Endometrial microvascular endothelial cells (primary cell): ENCODE measurements around the gene DEFB119. TPM values are rescaled to one million over a fixed set of nuclear protein-coding genes. Genes with fewer than 3 reads are reported as not detected.
"Not testable (repeated sequence)": the region's sequence is repeated elsewhere in the genome, so short reads cannot be mapped to it uniquely, and the experiment has no call there.

ENCODE experiments used
- in situ Hi-C: cut with HindIII; loops from 2 replicates; pipeline ENCODE4 v1.10.0; 2017; ENCODE audit warnings: low sequenced_read_pairs, low pct_unique_long_range_greater_than_20kb; ENCODE audit errors: inconsistent ontology term
- total RNA-seq: library from RNA; depleted of rRNA; stranded (reverse); fragments of >200 nt; gene quantifications from one replicate; pipeline ENCODE4 v1.2.3, GENCODE V29; 2015; ENCODE audit errors: inconsistent ontology term

Gene DEFB119, protein sequence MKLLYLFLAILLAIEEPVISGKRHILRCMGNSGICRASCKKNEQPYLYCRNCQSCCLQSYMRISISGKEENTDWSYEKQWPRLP
- not detected for total RNA-seq

DNA sequence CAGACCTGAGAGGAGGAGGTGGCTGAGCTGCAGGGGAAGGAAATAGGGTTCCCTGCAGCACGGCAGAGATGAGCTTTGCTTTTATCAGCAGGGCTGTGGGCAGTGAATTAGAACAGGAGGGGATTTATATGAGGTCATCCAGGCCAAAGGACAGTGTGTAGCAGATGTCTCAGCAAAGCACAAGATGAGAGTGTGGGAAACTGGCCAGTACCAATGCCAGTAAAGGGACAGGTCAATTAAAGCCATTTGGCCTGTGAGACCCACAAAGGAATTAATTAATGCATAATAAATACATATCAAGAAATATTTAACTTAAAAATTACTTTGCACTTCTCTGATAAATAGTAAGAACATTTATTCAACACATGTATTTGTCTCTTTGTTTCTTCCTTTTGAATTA lies at the start of gene DEFB119:
DEFB119 (minus strand) TSS at position 101 of the 400 bp plus-strand sequence. CDS start 107 bp downstream, outside the sequence.
- in situ Hi-C loops: no loop called here

DNA sequence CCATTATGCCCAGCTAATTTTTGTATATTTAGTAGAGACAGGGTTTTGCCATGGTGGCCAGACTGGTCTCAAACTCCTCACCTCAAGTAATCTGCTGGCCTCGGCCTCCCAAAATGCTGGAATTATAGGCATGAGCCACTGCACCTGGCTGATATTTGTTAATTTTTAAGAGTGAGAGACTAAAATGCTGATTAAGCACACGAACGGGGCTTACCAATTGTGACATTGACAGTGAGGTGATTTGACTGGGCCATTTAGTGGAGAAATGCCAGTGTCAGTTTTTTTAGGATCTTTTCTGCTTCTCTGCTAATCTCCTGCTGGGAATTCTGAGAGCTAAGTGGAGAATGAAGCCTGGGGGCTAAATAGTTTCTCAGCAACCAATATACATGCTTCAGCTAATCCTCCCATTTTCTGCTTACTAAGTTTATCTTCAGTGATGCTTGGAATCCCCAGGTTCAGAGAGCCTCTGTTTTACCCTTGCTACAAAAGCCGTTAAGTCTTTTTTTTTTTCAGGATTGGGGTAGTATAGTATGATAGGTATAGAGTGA lies 40.3 kb upstream of the DEFB119 start:
- in situ Hi-C loops: no loop called here

DNA sequence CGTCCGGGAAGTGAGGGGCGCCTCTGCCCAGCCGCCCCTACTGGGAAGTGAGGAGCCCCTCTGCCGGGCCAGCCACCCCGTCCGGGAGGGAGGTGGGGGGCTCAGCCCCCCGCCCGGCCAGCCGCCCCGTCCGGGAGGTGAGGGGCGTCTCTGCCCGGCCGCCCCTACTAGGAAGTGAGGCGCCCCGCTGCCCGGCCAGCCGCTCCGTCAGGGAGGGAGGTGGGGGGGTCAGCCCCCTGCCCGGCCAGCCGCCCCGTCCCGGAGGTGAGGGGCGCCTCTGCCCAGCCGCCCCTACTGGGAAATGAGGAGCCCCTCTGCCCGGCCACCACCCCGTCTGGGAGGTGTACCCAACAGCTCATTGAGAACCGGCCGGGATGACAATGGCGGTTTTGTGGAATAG lies 37.2 kb upstream of the DEFB119 start:
- in situ Hi-C loops: not testable (repeated sequence)

DNA sequence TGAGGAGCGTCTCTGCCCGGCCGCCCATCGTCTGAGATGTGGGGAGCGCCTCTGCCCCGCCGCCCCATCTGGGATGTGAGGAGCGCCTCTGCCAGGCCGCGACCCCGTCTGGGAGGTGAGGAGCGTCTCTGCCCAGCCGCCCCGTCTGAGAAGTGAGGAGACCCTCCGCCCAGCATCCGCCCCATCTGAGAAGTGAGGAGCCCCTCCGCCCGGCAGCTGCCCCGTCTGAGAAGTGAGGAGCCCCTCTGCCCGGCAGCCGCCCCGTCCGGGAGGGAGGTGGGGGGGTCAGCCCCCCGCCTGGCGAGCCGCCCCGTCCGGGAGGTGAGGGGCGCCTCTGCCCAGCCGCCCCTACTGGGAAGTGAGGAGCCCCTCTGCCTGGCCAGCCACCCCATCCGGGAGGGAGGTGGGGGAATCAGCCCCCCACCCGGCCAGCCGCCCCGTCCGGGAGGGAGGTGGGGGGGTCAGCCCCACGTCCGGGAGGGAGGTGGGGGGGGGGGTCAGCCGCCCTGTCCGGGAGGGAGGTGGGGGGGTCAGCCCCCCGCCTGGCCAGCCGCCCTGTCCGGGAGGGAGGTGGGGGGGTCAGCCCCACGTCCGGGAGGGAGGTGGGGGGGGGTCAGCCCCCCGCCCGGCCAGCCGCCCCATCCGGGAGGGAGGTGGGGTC lies 36.6 kb upstream of the DEFB119 start:
- in situ Hi-C loops: not testable (repeated sequence)

DNA sequence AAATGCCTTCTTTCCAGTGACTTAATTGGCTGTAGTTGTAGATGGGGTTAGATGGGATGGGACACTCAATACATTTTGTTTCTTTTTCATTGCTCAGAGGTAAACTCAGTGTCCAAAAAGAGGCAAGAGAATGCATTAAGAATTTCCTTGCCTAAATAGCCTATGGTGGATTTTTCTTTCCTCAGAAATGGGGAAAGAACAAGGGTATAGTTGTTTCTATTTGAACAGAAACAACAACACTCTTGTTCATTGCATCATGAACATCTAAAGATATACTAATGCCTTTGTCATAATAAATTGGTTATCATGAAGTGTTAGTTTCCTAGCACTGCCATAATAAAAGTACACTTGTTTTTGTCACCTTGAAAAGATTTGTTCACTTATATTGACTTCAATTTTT lies 35.4 kb upstream of the DEFB119 start:
- in situ Hi-C loops: no loop called here

- in situ Hi-C loops: no loop called here
Observed at GRCh38 chr20:31418307-31418706, 27.9 kb upstream of the DEFB119 start.

GRCh38 chr20:31415653-31416052 lies 25.3 kb upstream of the DEFB119 start:
- in situ Hi-C loops: no loop called here

- in situ Hi-C loops: no loop called here
Observed at GRCh38 chr20:31414381-31414780, 24.0 kb upstream of the DEFB119 start.

GRCh38 chr20:31410011-31410410 lies 19.6 kb upstream of the DEFB119 start:
- in situ Hi-C loops: no loop called here

GRCh38 chr20:31406115-31406514 lies 15.7 kb upstream of the DEFB119 start, which contains the start of gene DEFB121:
Gene DEFB121, minus strand, starts transcription at chr20:31406215. Its CDS starts 63 bp downstream, at chr20:31406152.
- in situ Hi-C loops: no loop called here

DNA sequence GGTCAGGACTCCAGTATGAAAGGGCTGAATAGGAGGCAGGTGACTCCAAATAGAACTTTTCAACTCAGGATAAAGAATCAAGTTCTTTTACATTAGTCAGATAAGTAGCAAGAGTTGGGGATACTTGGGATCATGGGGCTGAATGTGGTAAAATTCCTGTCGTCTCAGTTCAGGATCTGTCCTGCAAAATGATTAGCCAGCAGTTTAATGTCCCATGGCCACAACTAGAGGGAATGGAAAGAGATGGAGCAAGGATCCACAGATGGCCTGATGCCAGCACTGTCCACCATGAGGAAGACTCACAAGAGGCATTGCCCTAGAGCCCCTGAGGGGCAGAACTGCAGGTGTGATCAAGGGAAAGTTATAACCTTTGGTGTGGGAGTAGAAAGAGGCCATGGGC lies 13.5 kb upstream of the DEFB119 start:
- in situ Hi-C loops: no loop called here

GRCh38 chr20:31394900-31395299 lies 4.5 kb upstream of the DEFB119 start:
- in situ Hi-C loops: no loop called here

DNA sequence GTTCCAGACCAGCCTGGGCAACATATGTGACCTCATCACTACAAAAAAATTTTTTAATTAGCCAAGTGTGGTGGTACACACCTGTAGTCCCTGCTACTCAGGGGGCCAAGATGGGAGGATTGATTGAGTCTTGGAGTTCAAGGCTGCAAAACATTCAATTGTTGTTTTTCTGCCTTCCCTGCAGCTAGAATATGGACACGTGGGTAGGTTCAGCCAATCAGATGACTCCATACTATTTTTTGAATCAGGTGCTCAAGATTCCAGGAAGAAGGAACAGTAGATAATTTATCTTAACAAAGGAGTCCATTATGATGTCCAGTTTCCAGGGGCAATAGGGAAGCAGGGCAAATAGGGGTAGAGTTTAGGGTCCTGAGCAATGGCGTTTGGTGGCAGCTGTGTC lies 2.4 kb upstream of the DEFB119 start:
- in situ Hi-C loops: no loop called here

GRCh38 chr20:31374346-31374745 lies 16.0 kb downstream of the DEFB119 start:
- in situ Hi-C loops: no loop called here

GRCh38 chr20:31368301-31368700 lies 22.1 kb downstream of the DEFB119 start, which contains the start of gene DEFB118:
Gene DEFB118, plus strand, starts transcription at chr20:31368601. Its CDS starts 50 bp downstream, at chr20:31368651.
- in situ Hi-C loops: no loop called here

DNA sequence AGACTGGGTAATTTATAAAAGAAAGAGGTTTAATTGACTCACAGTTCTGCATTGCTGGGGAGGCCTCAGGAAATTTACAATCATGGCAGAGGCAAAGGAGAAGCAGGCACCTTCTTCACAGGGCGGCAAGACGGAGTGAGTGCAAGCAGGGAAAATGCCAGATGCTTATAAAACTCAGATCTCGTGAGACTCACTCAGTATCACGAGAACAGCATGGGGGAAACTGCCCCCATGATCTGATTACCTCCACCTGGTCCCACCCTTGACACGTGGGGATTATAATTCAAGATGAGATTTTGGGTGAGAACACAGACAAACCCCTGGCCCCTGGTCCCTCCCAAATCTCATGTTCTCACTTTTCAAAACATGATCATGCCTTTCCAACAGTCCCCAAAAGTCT lies 26.1 kb downstream of the DEFB119 start:
- in situ Hi-C loops: not testable (repeated sequence)

DNA sequence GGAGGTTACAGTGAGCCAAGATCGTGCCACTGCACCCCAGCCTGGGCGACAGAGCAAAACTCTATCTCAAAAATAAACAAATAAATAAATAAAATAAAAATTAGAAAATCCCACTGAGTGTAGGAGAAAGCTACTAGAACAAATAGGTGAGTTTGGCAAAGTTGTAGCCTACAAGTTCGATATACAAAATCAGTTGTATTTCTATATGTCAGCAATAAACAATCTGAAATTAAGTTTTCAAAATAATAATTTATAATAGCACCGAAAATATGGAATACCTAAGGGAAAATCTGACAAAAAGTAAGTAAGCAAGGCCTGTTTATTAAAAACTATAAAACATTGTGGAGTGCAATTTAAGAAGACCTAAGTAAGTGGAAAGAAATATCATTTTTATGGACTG lies 27.1 kb downstream of the DEFB119 start:
- in situ Hi-C loops: no loop called here

DNA sequence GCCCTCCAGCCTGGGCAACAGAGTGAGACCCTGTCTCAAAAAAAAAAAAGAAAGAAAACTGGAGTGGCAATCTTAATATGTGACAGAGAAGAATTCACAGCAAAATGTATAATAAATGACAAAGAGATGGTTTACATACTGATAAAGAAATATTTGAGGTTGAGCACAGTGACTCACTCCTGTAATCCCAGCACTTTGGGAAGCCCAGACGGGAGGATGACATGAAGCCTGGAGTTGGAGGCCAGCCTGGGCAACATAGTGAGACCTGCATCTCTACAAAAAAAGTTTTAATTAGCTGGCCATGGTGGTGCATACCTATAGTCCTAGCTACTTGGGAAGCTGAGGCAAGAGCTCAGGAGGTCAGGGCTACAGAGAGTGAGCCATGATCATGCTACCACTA lies 34.4 kb downstream of the DEFB119 start:
- in situ Hi-C loops: no loop called here

GRCh38 chr20:31341470-31341869 lies 48.9 kb downstream of the DEFB119 start:
- in situ Hi-C loops: no loop called here

DNA sequence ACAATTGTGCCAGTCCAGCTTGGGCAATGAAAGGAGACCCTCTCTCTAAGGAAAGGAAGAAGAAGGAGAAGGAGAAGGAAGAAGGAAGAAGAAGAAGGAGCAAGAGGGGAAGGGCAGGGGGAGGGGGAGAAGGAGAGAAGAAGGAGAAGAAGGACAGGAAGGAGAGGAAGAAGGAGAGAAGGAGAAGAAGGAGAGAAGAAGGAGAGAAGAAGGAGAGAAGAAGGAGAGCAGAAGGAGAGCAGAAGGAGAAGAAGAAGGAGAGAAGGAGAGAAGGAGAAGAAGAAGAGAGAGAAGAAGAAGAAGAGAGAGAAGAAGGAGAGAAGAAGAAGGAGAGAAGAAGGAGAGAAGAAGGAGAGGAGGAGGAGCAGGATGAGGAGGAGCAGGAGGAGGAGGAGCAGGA lies 59.5 kb downstream of the DEFB119 start:
- in situ Hi-C loops: no loop called here
